SKM-1 (cell line): ENCODE data around the gene MEGF11.
"Not testable (repeated sequence)": the region's sequence is repeated elsewhere in the genome, so short reads cannot be mapped to it uniquely, and the experiment has no call there.

ENCODE experiments used
- DNase-seq: peaks from one replicate; lab custom pipeline; 2025; ENCODE audit not compliant: unreplicated experiment; lab: John Stamatoyannopoulos, UW

Gene MEGF11

GRCh38 chr15:66014635-66015182 is 238.8 kb downstream of the MEGF11 start:
- no peak for DNase-seq

- no peak for DNase-seq
Measured at GRCh38 chr15:66014022-66014421, 239.5 kb downstream of the MEGF11 start.

GRCh38 chr15:66008940-66009562 is 244.5 kb downstream of the MEGF11 start:
- DNase-seq = no peak

GRCh38 chr15:66007663-66008262 is 245.8 kb downstream of the MEGF11 start:
- no peak for DNase-seq

GRCh38 chr15:66006986-66007385 is 246.6 kb downstream of the MEGF11 start:
- no peak for DNase-seq

- DNase-seq = no peak
Measured at GRCh38 chr15:66004618-66005262, 248.8 kb downstream of the MEGF11 start.

- not testable (repeated sequence) for DNase-seq
Measured at GRCh38 chr15:66003129-66003528, 250.4 kb downstream of the MEGF11 start.

GRCh38 chr15:66001717-66002426 is 251.7 kb downstream of the MEGF11 start:
- no peak for DNase-seq

- DNase-seq = no peak
Measured at GRCh38 chr15:66001042-66001441, 252.5 kb downstream of the MEGF11 start.

GRCh38 chr15:65998486-65998885 is 255.1 kb downstream of the MEGF11 start:
- DNase-seq = no peak

- no peak for DNase-seq
Measured at GRCh38 chr15:65996901-65997300, 256.6 kb downstream of the MEGF11 start.

GRCh38 chr15:65994832-65995231 is 258.7 kb downstream of the MEGF11 start:
- no peak for DNase-seq

- DNase-seq = no peak
Measured at GRCh38 chr15:65993762-65994161, 259.8 kb downstream of the MEGF11 start.

GRCh38 chr15:65993236-65993635 is 260.3 kb downstream of the MEGF11 start:
- DNase-seq = no peak

GRCh38 chr15:65991721-65992483 is 261.6 kb downstream of the MEGF11 start:
- no peak for DNase-seq

- DNase-seq = no peak
Measured at GRCh38 chr15:65990298-65990981, 263.1 kb downstream of the MEGF11 start.

GRCh38 chr15:65987100-65987499 is 266.4 kb downstream of the MEGF11 start:
- DNase-seq = no peak

GRCh38 chr15:65986416-65986815 is 267.1 kb downstream of the MEGF11 start:
- DNase-seq = no peak

GRCh38 chr15:65985387-65985786 is 268.2 kb downstream of the MEGF11 start:
- no peak for DNase-seq

- no peak for DNase-seq
Measured at GRCh38 chr15:65982627-65983322, 270.8 kb downstream of the MEGF11 start.
